HG03175 (cell line): ENCODE results near the gene NHERF1.

ENCODE experiments used
- ATAC-seq: cut with Tn5 transposase; IDR thresholded peaks from one replicate; pipeline ENCODE4 v1.9.1; 2021; ENCODE audit warnings: mild to moderate bottlenecking, moderate library complexity; ENCODE audit not compliant: unreplicated experiment

Gene NHERF1

DNA sequence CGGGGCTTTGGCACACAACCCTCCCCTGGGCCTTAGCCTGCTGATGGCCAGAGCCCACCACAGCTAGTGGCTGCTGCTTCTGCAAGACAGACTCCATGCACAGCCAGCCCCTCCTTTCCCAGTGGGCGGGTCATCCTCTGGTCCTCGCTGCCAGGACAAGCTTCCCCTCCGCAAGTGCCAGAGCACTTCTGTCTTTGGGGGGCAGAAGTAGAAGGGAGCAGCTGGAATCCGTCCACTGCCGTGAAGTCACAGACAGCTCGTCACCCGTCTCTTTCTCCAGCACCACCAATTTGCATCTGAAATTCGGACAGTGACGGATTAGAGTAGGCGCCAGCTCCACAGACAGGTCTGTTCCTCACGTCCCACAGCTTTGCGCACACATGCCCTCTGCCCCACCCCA is 59.0 kb downstream of the NHERF1 start:
- ATAC-seq: no peak

DNA sequence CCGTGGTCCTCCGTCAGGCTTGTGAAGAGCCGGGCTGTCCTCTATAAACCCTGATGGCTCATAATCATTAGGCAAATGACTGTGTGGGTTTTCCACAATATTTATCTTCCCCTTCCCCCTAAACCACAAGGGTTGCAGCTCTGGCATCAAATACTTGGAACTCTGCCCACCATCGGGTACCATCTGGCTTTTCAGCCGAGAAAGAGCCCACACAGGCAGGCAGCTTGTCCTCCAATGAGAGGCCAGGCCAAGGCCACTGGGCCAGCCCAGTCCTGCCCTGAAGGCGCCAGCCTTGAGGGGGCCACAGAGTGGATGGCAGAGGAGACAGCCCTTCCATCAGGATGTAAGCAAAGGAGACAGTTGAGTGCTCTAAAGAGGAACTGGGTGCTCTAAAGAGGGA is 59.5 kb downstream of the NHERF1 start:
- ATAC-seq: no peak

DNA sequence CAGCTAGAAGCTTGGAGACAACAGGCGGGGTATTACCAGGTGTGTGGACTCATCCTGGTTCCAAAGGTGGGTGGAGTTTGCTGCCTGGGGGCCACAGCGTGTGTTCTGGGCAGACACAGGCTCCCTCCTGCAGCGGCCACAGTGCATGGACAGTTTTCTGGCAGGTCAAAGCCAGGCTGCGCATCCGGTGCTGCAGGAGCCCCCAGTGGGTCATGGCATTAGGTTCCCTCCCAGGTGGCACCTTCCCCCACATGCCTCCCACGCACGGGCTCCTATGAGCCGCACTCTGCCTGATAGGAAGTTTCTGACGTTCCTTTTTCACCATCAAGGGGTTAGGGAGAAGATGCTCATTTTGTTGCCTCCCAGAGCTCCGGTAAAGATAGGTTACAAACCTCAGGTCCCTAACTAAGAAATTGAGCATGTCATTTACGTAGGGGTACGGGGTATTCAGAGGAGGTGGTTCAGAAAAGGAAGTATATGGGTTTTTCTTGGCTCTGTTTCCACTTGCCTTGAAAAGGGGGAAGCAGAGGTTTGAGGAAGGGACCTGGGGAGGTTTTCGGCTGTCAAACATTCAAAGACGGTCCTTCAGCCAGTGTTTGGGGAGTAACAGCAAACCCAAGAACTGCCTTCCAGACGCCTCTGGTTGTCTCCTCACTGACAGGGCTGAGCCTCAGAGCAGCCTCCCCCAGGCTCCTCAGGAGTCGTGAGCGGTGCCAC is 60.4 kb downstream of the NHERF1 start:
- ATAC-seq: no peak

DNA sequence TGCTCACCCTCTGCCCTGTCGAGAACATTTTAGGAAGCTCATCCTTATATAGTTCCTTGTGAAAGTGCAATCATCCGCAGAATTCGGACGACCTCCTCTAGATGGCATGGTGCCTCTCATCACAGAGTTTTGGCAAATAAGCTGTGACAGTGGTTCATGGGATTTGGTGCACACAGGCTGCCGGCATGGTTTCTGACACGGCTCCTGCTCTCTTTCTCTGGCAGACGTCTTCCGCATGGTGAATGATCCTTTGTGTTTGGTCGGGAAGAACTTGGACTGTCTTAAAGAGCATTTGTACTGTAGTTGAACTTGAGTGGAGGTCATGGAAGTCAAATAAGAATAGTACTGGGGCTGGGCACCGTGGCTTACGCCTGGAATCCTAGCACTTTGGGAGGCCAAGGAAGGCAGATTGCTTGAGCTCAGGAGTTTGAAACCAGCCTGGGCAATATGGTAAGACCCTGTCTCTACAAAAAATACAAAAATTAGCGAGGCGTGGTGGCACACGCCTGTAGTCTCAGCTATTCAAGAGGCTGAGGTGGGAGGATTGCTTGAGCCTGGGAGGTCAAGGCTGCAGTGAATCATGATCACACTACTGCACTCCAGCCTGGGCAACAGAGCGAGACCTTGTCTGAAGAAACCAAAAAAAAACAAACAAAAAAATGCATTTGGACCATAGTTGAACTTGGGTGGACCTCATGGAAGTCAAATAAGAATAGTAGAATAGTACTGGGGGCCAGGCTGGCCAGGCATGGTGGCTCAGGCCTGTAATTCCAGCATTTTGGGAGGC is 62.5 kb downstream of the NHERF1 start:
- no peak for ATAC-seq

DNA sequence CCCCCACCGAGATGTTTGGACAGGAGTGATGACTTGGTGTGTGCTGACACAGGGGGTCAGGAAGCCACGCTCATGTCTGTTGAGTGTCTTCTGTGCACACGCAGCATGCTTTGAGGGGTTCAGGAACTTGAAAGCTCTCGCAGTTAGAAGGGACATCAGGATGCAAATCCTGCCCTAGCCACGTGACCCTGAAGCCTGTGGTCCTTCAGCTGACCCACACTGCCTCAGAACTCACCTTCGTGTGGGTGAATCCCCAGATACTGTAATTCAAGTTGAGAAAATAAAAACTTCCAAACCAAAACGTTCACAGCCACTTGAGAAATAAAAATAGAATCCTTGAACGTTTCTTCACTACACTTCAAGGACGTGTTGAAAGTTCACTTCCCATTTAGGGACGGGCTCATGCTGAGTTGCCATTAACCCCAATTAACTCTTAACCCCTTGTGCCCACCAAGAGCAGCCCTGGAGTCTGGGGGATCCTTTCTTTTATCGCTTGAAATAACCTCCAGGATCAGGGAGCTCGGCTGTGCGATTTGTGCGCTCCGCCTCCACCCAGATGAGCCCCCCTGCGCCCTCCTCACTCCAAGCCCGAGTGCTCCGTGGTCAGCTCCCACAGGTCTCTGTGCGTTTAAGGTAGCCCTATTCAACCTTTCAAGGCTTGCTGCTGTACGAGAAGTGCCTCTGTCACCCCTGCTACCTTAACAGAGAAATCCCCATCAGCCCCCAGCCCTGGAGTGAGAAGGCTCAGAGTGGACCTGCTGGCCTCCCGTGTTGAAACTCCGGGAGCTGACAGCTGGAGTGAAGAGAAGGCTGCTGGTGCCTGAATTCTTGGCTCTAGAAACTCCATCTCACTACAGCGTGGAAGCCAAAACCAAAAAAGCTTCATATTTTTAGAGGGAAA is 63.9 kb downstream of the NHERF1 start:
- no peak for ATAC-seq

GRCh38 chr17:74814453-74814852 is 66.0 kb downstream of the NHERF1 start:
- ATAC-seq: no peak

DNA sequence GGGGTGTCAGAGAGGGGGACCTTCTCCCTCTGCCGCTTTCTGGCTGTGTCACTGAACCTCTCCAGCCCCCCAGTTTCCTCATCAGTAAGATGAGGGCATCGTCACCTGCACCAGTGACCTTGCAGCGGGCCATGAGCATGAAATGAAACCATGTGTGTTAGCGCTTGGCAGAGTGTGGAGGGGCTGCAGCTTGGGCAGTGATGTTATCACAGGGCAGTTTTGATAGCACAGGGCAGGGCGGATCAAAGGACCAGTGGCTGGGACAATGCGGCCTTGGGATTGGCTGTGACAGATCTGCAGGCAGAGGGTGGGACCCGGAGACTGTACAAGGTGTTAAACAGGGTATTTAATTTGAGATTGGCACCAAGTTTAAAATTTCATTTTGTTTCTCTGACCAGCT is 66.6 kb downstream of the NHERF1 start:
- ATAC-seq: no peak

DNA sequence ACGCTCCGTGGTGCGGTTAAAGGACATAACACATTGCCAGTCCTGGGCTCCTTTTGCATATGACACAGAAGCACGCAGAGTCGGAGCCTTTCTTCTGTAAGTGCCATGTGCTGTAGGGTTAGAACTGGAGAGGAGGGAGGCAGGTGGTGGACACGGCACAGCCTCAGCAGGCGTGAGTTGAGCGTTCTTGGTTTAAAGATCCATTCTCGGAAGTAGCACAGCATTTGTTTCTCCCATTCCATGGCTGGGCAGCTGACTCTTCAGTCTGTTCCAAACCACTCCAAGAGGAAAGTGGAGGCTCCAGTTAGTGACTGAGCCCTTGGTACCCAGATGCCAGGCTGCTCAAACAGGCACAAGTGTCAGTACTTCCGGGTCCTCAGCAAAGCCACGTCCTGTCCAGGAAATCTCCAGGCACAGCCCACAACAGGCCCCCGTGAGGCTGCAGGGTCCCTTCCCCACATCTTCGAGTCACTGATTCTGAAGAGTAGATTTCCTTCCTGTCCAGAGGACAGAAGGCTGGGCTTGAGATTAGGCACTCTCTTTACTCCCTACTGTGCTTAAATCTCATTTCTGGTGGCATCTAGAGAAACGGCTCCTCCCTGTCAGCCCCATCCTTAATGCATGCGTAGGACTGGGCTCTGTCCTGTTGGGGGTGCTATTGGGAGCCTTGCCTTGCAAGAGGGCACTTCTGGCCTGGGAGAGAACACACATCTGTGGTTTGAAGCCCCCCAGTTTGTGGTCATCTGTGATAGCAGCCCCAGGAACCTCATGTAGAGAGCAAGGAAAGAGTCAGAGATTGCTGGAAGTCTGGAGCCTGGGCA is 67.3 kb downstream of the NHERF1 start:
- no peak for ATAC-seq

GRCh38 chr17:74816905-74817620 is 68.6 kb downstream of the NHERF1 start:
- ATAC-seq: no peak

- no peak for ATAC-seq
These were observed 70.0 kb downstream of the NHERF1 start for GRCh38 chr17:74818291-74818938.
